Lower lobe of right lung (tissue), 2 donors: ENCODE results near the gene OR5T3. TPM values are rescaled to one million over a fixed set of nuclear protein-coding genes. Genes with fewer than 3 reads are reported as not detected.
"Not testable (repeated sequence)": the region's sequence is repeated elsewhere in the genome, so short reads cannot be mapped to it uniquely, and the experiment has no call there.

ENCODE experiments used
- ATAC-seq, 2 donors: fragments of 200-7000 bp; cut with Tn5 transposase; one replicate each; pipeline ENCODE4 v1.9.1; 2020 to 2022; ENCODE audit warnings: mild to moderate bottlenecking in 2 of 2, moderate library complexity in 2 of 2
- DNase-seq: peaks from one replicate; pipeline ENCODE4 v3.0.0-alpha.2; 2020
- H3K27ac ChIP-seq: fragments of 200-600 bp; one replicate; pipeline ENCODE4 v1.8.0; 2022
- H3K27me3 ChIP-seq: fragments of 200-600 bp; one replicate; pipeline ENCODE4 v1.8.0; 2022; ENCODE audit warnings: low read depth
- H3K36me3 ChIP-seq: fragments of 200-600 bp; one replicate; pipeline ENCODE4 v1.8.0; 2022; ENCODE audit warnings: mild to moderate bottlenecking
- H3K4me1 ChIP-seq: fragments of 200-600 bp; one replicate; pipeline ENCODE4 v1.8.0; 2022
- H3K4me3 ChIP-seq: fragments of 200-600 bp; one replicate; pipeline ENCODE4 v1.8.0; 2022; ENCODE audit warnings: mild to moderate bottlenecking
- H3K9me3 ChIP-seq: fragments of 200-600 bp; one replicate; pipeline ENCODE4 v1.8.0; 2022
- intact Hi-C: fragments of 100-400 bp; cut with DNase I; formaldehyde crosslinking; loops from one replicate; pipeline ENCODE4 v1.11.0; 2022
- long read RNA-seq: library from polyadenylated mRNA; unstranded; transcript quantifications from one replicate; pipeline ENCODE4 v2.0.0, GENCODE V29; 2021
- total RNA-seq: library from RNA; stranded (reverse); fragmentation: NEBNext Ultra II Directional; extraction: Animal tissue kit (Norgen Biotek cat#: 25700); gene quantifications from one replicate; pipeline ENCODE4 v1.2.1, GENCODE V29; 2021
- TF ChIP-seq, protein P1 (sequence below): fragments of 200-600 bp; IDR thresholded peaks from one replicate; pipeline ENCODE4 v1.8.0; 2022; ENCODE audit warnings: antibody characterized with exemption, mild to moderate bottlenecking
- donor health status: DM: no; HTN: yes; CAD: no; lungs with severe emphysema.

OR5T3 gene
- not detected for total RNA-seq
- long read RNA-seq: 0 reads

DNA sequence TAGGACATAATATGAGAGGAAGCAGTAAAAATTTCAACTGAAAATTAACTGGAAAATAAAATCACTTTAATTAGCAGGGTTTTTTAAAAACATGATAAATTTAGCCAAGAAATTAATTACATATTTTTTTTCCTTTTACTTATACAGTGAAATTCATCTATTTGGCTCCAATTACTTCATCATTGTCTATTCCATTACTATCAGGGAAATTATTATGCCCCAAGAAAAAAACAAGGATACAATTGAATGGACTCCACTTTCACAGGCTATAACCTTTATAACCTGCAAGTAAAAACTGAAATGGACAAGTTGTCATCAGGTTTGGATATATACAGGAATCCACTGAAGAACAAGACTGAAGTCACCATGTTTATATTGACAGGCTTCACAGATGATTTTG is at the start of gene OR5T3:
OR5T3 (plus strand) TSS at position 301 of the 400 bp plus-strand sequence; CDS start at position 301, 0 bp downstream.
- Histone ChIP-seq H3K9me3 (no peaks in the 10 kb centered on the region), H3K27ac (no peak within 1 kb of the TSS), H3K36me3 (no peaks in the 10 kb centered on the region), H3K27me3 (no peaks in the 10 kb centered on the region), H3K4me1 (no peaks in the 10 kb centered on the region), H3K4me3 (no peak within 1 kb of the TSS)
- ATAC-seq (no peak), DNase-seq (no peak)
- TF ChIP-seq, protein P1, sequence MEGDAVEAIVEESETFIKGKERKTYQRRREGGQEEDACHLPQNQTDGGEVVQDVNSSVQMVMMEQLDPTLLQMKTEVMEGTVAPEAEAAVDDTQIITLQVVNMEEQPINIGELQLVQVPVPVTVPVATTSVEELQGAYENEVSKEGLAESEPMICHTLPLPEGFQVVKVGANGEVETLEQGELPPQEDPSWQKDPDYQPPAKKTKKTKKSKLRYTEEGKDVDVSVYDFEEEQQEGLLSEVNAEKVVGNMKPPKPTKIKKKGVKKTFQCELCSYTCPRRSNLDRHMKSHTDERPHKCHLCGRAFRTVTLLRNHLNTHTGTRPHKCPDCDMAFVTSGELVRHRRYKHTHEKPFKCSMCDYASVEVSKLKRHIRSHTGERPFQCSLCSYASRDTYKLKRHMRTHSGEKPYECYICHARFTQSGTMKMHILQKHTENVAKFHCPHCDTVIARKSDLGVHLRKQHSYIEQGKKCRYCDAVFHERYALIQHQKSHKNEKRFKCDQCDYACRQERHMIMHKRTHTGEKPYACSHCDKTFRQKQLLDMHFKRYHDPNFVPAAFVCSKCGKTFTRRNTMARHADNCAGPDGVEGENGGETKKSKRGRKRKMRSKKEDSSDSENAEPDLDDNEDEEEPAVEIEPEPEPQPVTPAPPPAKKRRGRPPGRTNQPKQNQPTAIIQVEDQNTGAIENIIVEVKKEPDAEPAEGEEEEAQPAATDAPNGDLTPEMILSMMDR: no peak
- intact Hi-C loops: no loop called here

DNA sequence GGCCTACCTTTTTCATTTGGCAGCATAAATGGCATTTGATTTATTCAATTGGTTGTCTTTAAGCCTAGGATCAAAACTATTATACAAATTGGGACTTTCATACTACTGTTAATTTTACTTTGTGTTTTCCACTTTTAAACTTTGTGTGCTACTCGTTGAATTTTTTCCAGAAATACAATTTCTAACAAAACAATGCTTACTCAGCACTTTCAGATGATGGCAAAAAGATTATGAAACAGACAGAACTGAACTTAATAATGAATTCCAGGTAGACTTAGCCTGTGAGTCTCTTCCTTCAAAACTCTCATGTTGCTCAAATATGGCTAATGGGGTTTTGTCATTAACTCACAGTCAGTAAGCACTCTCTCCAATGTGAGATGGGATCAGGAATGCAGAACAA is 44.3 kb upstream of the OR5T3 start:
- H3K27ac ChIP-seq: no peak overlapping the region
- no peaks in the 10 kb centered on the region for H3K4me1 ChIP-seq
- H3K27me3 ChIP-seq: no peaks in the 10 kb centered on the region
- TF ChIP-seq, protein P1: no peak
- H3K4me3 ChIP-seq: no peak overlapping the region
- DNase-seq: no peak
- ATAC-seq: no peak
- no peaks in the 10 kb centered on the region for H3K9me3 ChIP-seq
- intact Hi-C loops: no loop called here
- H3K36me3 ChIP-seq: no peaks in the 10 kb centered on the region

DNA sequence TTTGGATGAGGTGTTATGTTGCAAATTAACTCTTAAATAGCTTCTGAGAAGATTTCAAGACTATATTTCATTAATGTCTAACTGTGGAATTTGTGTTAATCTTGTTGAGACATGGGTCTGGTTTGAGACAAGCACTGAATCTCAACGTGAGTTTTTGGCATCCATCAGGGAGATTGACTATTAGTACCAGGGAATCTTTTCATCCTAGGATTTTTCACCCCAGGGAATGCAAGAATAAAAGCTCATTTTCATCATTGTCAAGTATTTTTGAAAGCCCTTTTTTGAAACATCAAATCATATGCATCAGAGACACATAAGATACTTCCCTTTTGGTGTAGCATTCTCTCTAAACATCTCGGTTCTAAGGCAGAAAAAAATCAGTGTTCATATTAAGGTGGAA is 37.5 kb upstream of the OR5T3 start:
- ATAC-seq (no peak), DNase-seq (no peak)
- Histone ChIP-seq H3K27ac (no peak overlapping the region), H3K36me3 (no peaks in the 10 kb centered on the region), H3K9me3 (peaks cover 14% of the 10 kb centered on the region), H3K27me3 (no peaks in the 10 kb centered on the region), H3K4me1 (no peaks in the 10 kb centered on the region), H3K4me3 (no peak overlapping the region)
- intact Hi-C loops: no loop called here
- TF ChIP-seq, protein P1: no peak

DNA sequence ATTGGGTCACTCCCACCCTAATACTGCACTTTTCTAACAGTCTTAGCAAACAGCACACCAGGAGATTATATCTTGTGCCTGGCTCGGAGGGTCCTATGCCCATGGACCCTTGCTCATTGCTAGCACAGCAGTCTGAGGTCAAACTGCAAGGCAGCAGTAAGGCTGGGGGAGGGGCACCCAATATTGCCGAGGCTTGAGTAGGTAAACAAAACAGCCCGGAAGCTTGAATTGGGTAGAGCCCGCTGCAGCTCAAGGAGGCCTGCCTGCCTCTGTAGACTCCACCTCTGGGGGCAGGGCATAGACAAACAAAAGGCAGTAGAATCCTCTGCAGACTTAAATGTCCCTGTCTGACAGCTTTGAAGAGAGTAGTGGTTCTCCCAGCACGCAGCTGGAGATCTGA is 32.3 kb upstream of the OR5T3 start:
- H3K36me3 ChIP-seq, DNase-seq, intact Hi-C loops, H3K27me3 ChIP-seq, H3K4me3 ChIP-seq, ATAC-seq, H3K4me1 ChIP-seq, H3K27ac ChIP-seq: not testable (repeated sequence)
- peaks cover 14% of the 10 kb centered on the region for H3K9me3 ChIP-seq

DNA sequence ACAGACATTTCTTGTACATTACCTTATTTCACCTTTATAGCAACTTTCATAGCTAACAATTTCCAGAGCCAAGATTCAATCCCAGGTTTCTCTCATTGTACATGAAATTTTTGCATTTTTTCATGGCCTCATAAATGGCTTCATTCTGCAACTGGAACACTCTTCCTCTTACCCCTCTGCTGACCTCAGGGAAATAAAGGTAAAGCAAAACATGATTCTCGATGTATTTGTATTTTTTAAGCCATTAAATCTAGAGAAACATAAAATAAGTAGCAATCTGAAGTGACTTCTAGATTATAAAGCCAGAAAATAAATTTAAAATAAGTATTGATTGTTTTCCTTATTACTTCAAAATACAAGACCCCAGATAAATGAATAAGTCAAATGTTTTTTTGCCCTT is 17.9 kb upstream of the OR5T3 start, which contains the start of gene OR5T2:
OR5T2 (minus strand) TSS at position 101 of the 400 bp plus-strand sequence. CDS start 1,193 bp downstream, outside the sequence.
- ATAC-seq: no peak
- Histone ChIP-seq H3K27me3 (no peaks in the 10 kb centered on the region), H3K9me3 (no peaks in the 10 kb centered on the region), H3K4me1 (no peaks in the 10 kb centered on the region), H3K36me3 (no peaks in the 10 kb centered on the region), H3K4me3 (no peak within 1 kb of the TSS), H3K27ac (no peak within 1 kb of the TSS)
- DNase-seq: no peak
- intact Hi-C loops: no loop called here
- TF ChIP-seq, protein P1: no peak

DNA sequence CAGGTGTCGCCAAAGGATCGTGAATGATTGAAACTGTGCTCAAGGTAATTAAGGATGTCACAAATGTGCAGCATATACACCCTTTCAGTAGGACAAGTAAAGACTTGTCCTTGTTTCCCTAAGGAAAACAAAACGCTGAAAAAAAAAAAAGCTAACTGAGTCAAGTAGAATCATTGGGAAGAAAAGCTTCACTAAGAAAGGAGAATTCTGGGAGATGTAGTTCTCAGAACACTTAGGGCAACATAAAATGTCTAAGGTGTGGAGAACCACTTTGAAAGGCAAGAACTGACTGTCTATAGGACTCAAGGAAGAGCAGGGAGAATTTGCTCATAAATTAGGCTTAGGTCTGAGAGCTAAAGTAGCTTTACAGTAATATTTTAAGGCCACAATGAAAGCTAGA is 19.0 kb downstream of the OR5T3 start:
- Histone ChIP-seq H3K27me3 (no peaks in the 10 kb centered on the region), H3K27ac (no peak overlapping the region), H3K9me3 (no peaks in the 10 kb centered on the region), H3K4me1 (no peaks in the 10 kb centered on the region), H3K36me3 (no peaks in the 10 kb centered on the region), H3K4me3 (no peak overlapping the region)
- no peak for DNase-seq
- ATAC-seq: no peak
- TF ChIP-seq, protein P1: no peak
- intact Hi-C loops: no loop called here
